Activated CD4-positive, alpha-beta T cell treated with anti-CD3 and anti-CD28 coated beads, Interleukin-2, amount 10 ng/mL, durations not matched to agents 24 days and 14 days (primary cell): ENCODE results near the gene MYL1. TPM values are rescaled to one million over a fixed set of nuclear protein-coding genes. Genes with fewer than 3 reads are reported as not detected.

Experiments used
- DNase-seq: peaks from one replicate; pipeline ENCODE4 v3.0.0; 2022
- H3K27ac Mint-ChIP-seq: one replicate; pipeline ENCODE4 v1.8.0; 2022; ENCODE audit warnings: mild to moderate bottlenecking, mixed read lengths
- H3K27me3 Mint-ChIP-seq: one replicate; pipeline ENCODE4 v1.8.0; 2022; ENCODE audit warnings: mixed read lengths
- H3K36me3 Mint-ChIP-seq: one replicate; pipeline ENCODE4 v1.8.0; 2022; ENCODE audit warnings: low read depth, mild to moderate bottlenecking, mixed read lengths
- H3K4me1 Mint-ChIP-seq: one replicate; pipeline ENCODE4 v1.8.0; 2021; ENCODE audit warnings: mixed read lengths
- H3K4me3 Mint-ChIP-seq: one replicate; pipeline ENCODE4 v1.8.0; 2022; ENCODE audit warnings: mild to moderate bottlenecking, moderate library complexity, mixed read lengths
- H3K9me3 Mint-ChIP-seq: one replicate; pipeline ENCODE4 v1.8.0; 2021; ENCODE audit warnings: mixed read lengths
- intact Hi-C: fragments of 100-400 bp; cut with micrococcal nuclease; formaldehyde crosslinking; loops from one replicate; pipeline ENCODE4 v1.15.1; 2023
- total RNA-seq: library from RNA; stranded (reverse); gene quantifications from 2 replicates; pipeline ENCODE4 v1.2.3, GENCODE V29; 2022

MYL1 gene
- total RNA-seq: not detected in 2 replicates

DNA sequence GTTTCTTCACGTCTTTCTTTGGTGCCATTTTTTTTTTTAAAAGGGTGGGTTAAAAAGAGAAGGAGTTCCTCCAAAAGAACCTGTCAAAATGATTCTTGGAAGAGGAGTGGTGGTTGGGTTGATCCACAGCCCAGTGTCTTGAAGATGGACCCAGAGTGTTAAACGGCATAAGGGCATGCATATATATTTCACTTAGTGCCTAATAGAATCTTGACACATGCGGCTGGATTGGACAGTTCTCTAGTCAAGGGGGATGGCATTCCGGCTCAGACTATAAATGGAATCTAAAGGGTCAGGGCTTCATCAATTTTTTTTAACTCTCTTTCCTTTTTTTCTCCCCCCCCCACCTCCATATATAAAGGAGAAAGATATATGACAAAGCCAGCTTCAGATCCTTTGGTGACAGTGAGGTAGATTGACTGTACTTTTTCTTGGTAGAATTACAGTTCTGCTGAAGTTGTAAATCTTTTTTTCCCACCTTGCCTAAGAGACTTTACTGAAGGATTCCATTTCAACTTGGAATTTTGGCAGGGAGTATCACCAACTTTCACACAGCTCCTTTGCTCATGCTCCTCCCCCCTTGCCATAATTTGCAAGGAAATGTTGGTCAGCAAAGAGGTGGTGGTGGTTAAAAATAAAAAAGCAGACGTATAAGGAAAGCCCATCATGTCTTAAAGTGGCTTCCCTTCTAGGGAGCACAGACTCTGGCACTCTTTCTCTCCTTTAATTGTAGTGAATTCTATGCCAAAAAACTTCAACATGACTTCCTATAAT is at the start of gene MYL1:
TSS of gene MYL1 (minus strand) at position 160 of the 774 bp plus-strand sequence. CDS start at position 28, 132 bp downstream.
- intact Hi-C loops: no loop called here
- Mint-ChIP-seq H3K36me3 (no peaks in the 10 kb centered on the region), H3K27me3 (no peaks in the 10 kb centered on the region), H3K27ac (no peak within 1 kb of the TSS), H3K9me3 (no peaks in the 10 kb centered on the region), H3K4me3 (no peak within 1 kb of the TSS), H3K4me1 (no peaks in the 10 kb centered on the region)
- DNase-seq: no peak

GRCh38 chr2:210363876-210364275 is 48.9 kb upstream of the MYL1 start:
- DNase-seq: no peak
- H3K27ac Mint-ChIP-seq: no peak overlapping the region
- no peaks in the 10 kb centered on the region for H3K4me1 Mint-ChIP-seq
- no peak overlapping the region for H3K4me3 Mint-ChIP-seq
- no peaks in the 10 kb centered on the region for H3K9me3 Mint-ChIP-seq
- H3K27me3 Mint-ChIP-seq: no peaks in the 10 kb centered on the region
- intact Hi-C loops: no loop called here
- H3K36me3 Mint-ChIP-seq: no peaks in the 10 kb centered on the region

GRCh38 chr2:210363261-210363660 is 48.3 kb upstream of the MYL1 start:
- intact Hi-C loops: no loop called here
- DNase-seq: no peak
- H3K27me3 Mint-ChIP-seq: no peaks in the 10 kb centered on the region
- no peaks in the 10 kb centered on the region for H3K9me3 Mint-ChIP-seq
- no peaks in the 10 kb centered on the region for H3K36me3 Mint-ChIP-seq
- no peaks in the 10 kb centered on the region for H3K4me1 Mint-ChIP-seq
- no peak overlapping the region for H3K4me3 Mint-ChIP-seq
- no peak overlapping the region for H3K27ac Mint-ChIP-seq

DNA sequence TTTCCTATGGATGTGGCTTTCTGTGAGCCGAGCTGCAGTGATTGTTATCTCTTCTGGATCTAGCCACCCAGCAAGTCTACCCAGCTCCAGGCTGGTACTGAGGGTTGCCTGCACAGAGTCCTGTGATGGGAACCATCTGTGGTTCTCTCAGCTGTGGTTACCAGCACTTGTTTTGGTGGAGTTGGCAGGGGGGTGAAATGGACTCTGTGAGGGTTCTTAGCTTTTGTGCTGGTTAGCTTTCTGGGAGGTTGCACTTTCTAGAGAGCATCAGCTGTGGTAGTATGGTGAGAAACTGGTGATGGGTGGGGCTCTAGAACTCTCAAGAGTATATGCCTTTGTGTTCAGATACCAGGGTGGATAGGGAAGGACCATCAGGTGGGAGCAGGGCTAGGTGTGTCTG is 45.4 kb upstream of the MYL1 start:
- Mint-ChIP-seq H3K4me3 (no peak overlapping the region), H3K4me1 (no peaks in the 10 kb centered on the region), H3K9me3 (no peaks in the 10 kb centered on the region), H3K27ac (no peak overlapping the region), H3K36me3 (no peaks in the 10 kb centered on the region), H3K27me3 (no peaks in the 10 kb centered on the region)
- DNase-seq: no peak
- intact Hi-C loops: no loop called here

DNA sequence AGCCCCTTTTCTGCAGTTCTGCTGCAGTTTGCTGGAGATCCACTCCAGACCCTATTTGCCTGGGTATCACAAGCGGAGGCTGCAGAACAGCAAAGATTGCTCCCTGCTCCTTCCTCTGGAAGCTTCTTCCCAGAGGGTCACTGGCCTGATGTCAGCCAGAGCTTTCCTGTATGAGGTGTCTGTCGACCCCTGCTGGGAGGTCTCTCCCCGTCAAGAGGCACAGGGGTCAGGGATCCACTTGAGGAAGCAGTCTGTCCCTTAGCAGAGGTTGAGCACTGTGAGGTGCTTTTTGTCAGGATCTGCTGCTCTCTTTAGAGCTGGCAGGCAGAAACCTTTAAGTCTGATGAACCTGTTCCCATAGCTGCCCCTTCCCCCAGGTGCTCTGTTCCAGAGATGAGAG is 42.0 kb upstream of the MYL1 start:
- DNase-seq: no peak
- intact Hi-C loops: no loop called here
- Mint-ChIP-seq H3K27ac (no peak overlapping the region), H3K9me3 (no peaks in the 10 kb centered on the region), H3K4me3 (no peak overlapping the region), H3K36me3 (no peaks in the 10 kb centered on the region), H3K4me1 (no peaks in the 10 kb centered on the region), H3K27me3 (no peaks in the 10 kb centered on the region)

DNA sequence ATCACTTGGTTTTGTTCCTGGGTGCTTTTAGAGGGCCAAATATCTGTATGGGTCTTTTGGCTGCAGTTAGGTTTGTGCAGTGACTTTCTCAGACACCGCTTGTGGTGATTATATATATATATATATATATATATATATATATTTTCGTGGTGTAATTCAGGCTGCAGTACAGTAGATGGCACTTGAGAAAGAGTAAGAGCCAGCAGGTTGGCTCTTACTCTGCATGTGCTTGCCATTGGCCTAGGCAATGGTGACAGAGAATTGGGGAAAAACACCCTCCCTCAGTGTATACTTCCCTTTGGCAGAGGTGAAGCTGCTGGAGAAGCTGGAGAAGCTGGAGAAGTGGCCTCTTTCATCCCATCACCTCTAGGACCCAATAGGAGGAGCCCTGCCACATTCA is 22.2 kb upstream of the MYL1 start:
- H3K27me3 Mint-ChIP-seq: no peaks in the 10 kb centered on the region
- peaks cover 3% of the 10 kb centered on the region for H3K4me1 Mint-ChIP-seq
- H3K36me3 Mint-ChIP-seq: no peaks in the 10 kb centered on the region
- H3K4me3 Mint-ChIP-seq: no peak overlapping the region
- peaks cover 13% of the 10 kb centered on the region for H3K9me3 Mint-ChIP-seq
- H3K27ac Mint-ChIP-seq: no peak overlapping the region
- no peak for DNase-seq
- intact Hi-C loops: no loop called here

- no peak for DNase-seq
- intact Hi-C loops: no loop called here
- Mint-ChIP-seq H3K27ac (no peak overlapping the region), H3K4me3 (no peak overlapping the region), H3K27me3 (no peaks in the 10 kb centered on the region), H3K4me1 (no peaks in the 10 kb centered on the region), H3K36me3 (no peaks in the 10 kb centered on the region), H3K9me3 (no peaks in the 10 kb centered on the region)
These were observed 9.9 kb upstream of the MYL1 start for GRCh38 chr2:210324906-210325305.

DNA sequence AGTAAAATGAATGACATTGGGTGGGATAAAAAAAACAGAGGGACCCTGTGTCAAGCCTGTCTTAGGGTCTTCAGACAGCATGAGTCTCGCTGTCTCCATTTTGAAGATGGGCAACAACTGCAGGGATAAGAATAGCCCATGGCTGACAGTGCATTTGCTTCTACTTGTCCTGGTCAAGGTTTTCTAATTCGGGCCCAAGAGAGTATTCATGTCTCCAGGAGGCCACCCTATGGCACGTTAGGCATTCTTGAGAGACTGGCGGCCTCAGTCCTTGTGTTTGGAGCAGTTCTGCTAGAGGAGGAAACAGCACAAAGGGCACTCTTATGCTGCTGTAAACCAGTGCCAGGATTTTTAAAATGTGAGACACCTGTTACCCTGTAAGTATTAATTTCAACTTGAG is 9.5 kb upstream of the MYL1 start:
- intact Hi-C loops: no loop called here
- no peaks in the 10 kb centered on the region for H3K4me1 Mint-ChIP-seq
- H3K27me3 Mint-ChIP-seq: no peaks in the 10 kb centered on the region
- no peak overlapping the region for H3K27ac Mint-ChIP-seq
- H3K36me3 Mint-ChIP-seq: no peaks in the 10 kb centered on the region
- H3K4me3 Mint-ChIP-seq: no peak overlapping the region
- no peak for DNase-seq
- no peaks in the 10 kb centered on the region for H3K9me3 Mint-ChIP-seq

DNA sequence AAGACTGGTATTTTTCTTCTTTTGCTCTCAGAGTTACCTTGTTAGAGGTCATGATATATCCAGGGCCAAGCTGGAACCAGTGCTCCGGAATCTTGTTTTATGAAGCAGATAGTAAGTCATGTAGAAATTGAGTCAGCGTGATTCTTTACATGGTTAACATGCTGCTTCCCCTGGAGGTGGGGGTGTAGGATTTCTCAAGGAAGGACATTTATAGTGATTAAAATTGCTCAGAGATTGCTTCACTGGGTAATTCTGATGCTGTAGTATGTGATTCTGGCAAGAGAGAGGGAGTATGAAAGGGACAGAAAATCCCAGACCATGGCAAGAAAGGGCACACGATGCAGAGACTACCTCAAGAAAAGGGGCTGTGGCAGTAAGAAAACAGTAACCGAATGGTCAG is 8.0 kb upstream of the MYL1 start:
- DNase-seq: no peak
- no peaks in the 10 kb centered on the region for H3K4me1 Mint-ChIP-seq
- H3K36me3 Mint-ChIP-seq: no peaks in the 10 kb centered on the region
- no peak overlapping the region for H3K27ac Mint-ChIP-seq
- no peak overlapping the region for H3K4me3 Mint-ChIP-seq
- intact Hi-C loops: no loop called here
- no peaks in the 10 kb centered on the region for H3K27me3 Mint-ChIP-seq
- no peaks in the 10 kb centered on the region for H3K9me3 Mint-ChIP-seq

DNA sequence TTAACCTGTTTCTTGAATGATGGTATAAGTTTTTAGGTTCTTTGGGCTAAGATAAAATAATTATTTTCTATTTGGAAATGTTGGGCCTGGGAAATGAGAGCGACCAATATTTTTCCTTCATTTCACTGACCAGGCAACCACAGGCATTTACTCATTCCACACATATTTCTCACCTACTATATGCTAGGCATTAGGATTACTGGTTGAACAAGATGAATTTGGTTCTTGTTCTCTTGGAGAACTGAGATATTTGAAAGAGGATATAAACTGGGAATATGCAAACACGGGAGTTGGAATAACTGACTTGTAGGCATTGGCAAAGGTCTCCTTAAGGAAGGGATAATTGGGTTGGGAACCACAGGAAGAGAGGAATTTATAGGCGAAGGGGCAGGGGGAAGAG is 3.9 kb upstream of the MYL1 start:
- Mint-ChIP-seq H3K36me3 (no peaks in the 10 kb centered on the region), H3K4me3 (no peak overlapping the region), H3K9me3 (no peaks in the 10 kb centered on the region), H3K4me1 (no peaks in the 10 kb centered on the region), H3K27ac (no peak overlapping the region), H3K27me3 (no peaks in the 10 kb centered on the region)
- DNase-seq: no peak
- intact Hi-C loops: no loop called here

DNA sequence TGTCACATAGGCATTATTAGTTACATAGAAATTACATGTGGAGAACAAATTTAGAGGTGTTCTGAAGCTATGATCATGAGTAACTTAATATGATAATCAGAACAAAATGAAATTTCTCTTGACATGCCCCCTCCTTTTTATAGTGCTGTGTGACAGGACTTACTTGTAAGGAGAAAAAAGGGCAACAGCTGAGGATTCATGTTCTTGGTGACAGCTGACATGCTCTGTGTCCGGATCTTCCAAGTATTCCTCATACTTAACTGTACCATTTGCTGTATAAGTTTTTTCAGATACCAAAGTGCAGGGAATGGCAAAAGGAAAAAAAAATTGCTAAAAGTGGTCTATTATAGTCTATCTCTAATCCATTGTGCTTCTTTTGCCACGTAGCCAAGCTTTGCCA is 3.5 kb upstream of the MYL1 start:
- H3K9me3 Mint-ChIP-seq: no peaks in the 10 kb centered on the region
- H3K27me3 Mint-ChIP-seq: no peaks in the 10 kb centered on the region
- no peaks in the 10 kb centered on the region for H3K4me1 Mint-ChIP-seq
- no peak overlapping the region for H3K27ac Mint-ChIP-seq
- no peaks in the 10 kb centered on the region for H3K36me3 Mint-ChIP-seq
- intact Hi-C loops: no loop called here
- no peak for DNase-seq
- H3K4me3 Mint-ChIP-seq: no peak overlapping the region

- DNase-seq: no peak
- Mint-ChIP-seq H3K9me3 (no peaks in the 10 kb centered on the region), H3K27ac (no peak overlapping the region), H3K36me3 (no peaks in the 10 kb centered on the region), H3K4me3 (no peak overlapping the region), H3K4me1 (no peaks in the 10 kb centered on the region), H3K27me3 (no peaks in the 10 kb centered on the region)
- intact Hi-C loops: no loop called here
These were observed 4.4 kb downstream of the MYL1 start for GRCh38 chr2:210310550-210310949.

GRCh38 chr2:210309548-210310233 is 5.3 kb downstream of the MYL1 start:
- Mint-ChIP-seq H3K27ac (no peak overlapping the region), H3K4me3 (no peak overlapping the region), H3K27me3 (no peaks in the 10 kb centered on the region), H3K9me3 (no peaks in the 10 kb centered on the region), H3K36me3 (no peaks in the 10 kb centered on the region), H3K4me1 (no peaks in the 10 kb centered on the region)
- intact Hi-C loops: no loop called here
- no peak for DNase-seq

- no peak overlapping the region for H3K4me3 Mint-ChIP-seq
- no peaks in the 10 kb centered on the region for H3K27me3 Mint-ChIP-seq
- no peaks in the 10 kb centered on the region for H3K4me1 Mint-ChIP-seq
- H3K9me3 Mint-ChIP-seq: no peaks in the 10 kb centered on the region
- H3K36me3 Mint-ChIP-seq: no peaks in the 10 kb centered on the region
- intact Hi-C loops: no loop called here
- no peak for DNase-seq
- H3K27ac Mint-ChIP-seq: no peak overlapping the region
These were observed 11.5 kb downstream of the MYL1 start for GRCh38 chr2:210303498-210303897.

- Mint-ChIP-seq H3K27ac (no peak overlapping the region), H3K4me1 (no peaks in the 10 kb centered on the region), H3K27me3 (no peaks in the 10 kb centered on the region), H3K36me3 (no peaks in the 10 kb centered on the region), H3K9me3 (no peaks in the 10 kb centered on the region), H3K4me3 (no peak overlapping the region)
- intact Hi-C loops: no loop called here
- no peak for DNase-seq
These were observed 12.6 kb downstream of the MYL1 start for GRCh38 chr2:210302326-210302725.
